HL-60 (cell line): ENCODE data around the gene P2RY6.

Source experiments
- POLR2AphosphoS5 ChIP-seq: IDR thresholded peaks from 2 replicates; pipeline ENCODE4 v1.6.1; 2012; ENCODE audit warnings: low read depth
- REST ChIP-seq: IDR thresholded peaks from 2 replicates; pipeline ENCODE4 v1.6.1; 2012; ENCODE audit warnings: low read depth; ENCODE audit not compliant: insufficient replicate concordance
- SPI1 ChIP-seq: IDR thresholded peaks from 2 replicates; pipeline ENCODE4 v1.6.1; 2012; ENCODE audit warnings: low read depth, mild to moderate bottlenecking, borderline replicate concordance
- TF ChIP-seq, protein P1 (sequence below): IDR thresholded peaks from one replicate; pipeline ENCODE4 v1.5.1; 2011; ENCODE audit warnings: low read length, control low read depth, inconsistent platforms; ENCODE audit not compliant: insufficient read depth

DNA sequence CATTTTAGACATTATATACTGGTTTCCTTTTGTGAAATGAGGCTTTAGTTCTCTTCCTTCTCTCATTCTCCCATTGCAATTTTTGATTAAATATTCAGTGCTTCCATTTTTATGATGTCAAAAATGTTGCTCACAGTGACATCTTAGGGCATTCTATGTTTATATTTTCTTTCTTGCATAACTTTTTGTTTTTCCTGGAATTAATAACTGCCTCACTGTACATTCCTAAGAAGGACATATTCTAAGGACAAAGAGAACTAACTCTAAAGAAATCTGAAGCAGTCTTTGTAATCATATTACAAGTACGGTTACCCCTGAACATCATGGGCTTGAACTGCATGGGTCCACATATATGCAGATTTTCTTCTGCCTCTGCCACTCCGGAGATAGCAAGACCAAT is 25.8 kb upstream of the P2RY6 start:
- TF ChIP-seq, protein P1, sequence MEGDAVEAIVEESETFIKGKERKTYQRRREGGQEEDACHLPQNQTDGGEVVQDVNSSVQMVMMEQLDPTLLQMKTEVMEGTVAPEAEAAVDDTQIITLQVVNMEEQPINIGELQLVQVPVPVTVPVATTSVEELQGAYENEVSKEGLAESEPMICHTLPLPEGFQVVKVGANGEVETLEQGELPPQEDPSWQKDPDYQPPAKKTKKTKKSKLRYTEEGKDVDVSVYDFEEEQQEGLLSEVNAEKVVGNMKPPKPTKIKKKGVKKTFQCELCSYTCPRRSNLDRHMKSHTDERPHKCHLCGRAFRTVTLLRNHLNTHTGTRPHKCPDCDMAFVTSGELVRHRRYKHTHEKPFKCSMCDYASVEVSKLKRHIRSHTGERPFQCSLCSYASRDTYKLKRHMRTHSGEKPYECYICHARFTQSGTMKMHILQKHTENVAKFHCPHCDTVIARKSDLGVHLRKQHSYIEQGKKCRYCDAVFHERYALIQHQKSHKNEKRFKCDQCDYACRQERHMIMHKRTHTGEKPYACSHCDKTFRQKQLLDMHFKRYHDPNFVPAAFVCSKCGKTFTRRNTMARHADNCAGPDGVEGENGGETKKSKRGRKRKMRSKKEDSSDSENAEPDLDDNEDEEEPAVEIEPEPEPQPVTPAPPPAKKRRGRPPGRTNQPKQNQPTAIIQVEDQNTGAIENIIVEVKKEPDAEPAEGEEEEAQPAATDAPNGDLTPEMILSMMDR, result no peak
- TF ChIP-seq POLR2AphosphoS5 (no peak), REST (no peak), SPI1 (no peak)
